ENCODE results near the gene IGSF21.

DNA sequence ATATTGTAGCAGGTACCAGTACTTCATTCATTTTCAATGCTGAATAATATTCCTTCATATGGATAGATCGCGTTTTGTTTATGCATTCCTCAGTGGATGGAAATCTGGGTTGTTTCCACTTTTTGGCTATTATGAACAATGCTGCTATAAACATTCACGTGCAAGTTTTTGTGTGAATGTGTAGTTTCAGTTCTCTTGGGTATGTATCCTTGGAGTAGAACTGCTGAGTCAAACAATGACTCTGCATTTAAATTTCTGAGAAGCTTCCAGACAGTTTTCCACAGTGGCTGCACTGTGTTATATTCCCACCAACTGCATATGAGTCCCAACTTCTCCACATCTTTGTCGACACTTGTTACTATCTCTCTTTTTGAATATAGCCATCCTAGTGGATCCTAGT, 235.1 kb downstream of the IGSF21 start:
- TF ChIP-seq, protein P1, sequence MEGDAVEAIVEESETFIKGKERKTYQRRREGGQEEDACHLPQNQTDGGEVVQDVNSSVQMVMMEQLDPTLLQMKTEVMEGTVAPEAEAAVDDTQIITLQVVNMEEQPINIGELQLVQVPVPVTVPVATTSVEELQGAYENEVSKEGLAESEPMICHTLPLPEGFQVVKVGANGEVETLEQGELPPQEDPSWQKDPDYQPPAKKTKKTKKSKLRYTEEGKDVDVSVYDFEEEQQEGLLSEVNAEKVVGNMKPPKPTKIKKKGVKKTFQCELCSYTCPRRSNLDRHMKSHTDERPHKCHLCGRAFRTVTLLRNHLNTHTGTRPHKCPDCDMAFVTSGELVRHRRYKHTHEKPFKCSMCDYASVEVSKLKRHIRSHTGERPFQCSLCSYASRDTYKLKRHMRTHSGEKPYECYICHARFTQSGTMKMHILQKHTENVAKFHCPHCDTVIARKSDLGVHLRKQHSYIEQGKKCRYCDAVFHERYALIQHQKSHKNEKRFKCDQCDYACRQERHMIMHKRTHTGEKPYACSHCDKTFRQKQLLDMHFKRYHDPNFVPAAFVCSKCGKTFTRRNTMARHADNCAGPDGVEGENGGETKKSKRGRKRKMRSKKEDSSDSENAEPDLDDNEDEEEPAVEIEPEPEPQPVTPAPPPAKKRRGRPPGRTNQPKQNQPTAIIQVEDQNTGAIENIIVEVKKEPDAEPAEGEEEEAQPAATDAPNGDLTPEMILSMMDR (IDR thresholded peaks at IDR 0.05): no peak
- no peak for TF ChIP-seq POLR2A (IDR thresholded peaks at IDR 0.05)
- no peak for TF ChIP-seq EP300 (IDR thresholded peaks at IDR 0.05)
- TF ChIP-seq POLR2AphosphoS5 (IDR thresholded peaks at IDR 0.05): no peak

All from gastroesophageal sphincter (tissue), 3 donors.